HepG2 (cell line): ENCODE data around the gene STOML2. TPM values are rescaled to one million over a fixed set of nuclear protein-coding genes. Genes with fewer than 3 reads are reported as not detected.

Experiments used
- ATF2 ChIP-seq: sonication (generic); formaldehyde crosslinking; IDR thresholded peaks from 2 replicates; pipeline ENCODE4 v1.4.0; 2020; ENCODE audit warnings: missing genetic modification reagents
- DMAP1 ChIP-seq: IDR thresholded peaks from 2 replicates; pipeline ENCODE4 v1.6.1; 2016
- GATAD1 ChIP-seq: IDR thresholded peaks from 2 replicates; pipeline ENCODE4 v1.6.1; 2016; ENCODE audit warnings: missing genetic modification reagents, missing compliant biosample characterization
- MTF2 ChIP-seq: sonication (generic); formaldehyde crosslinking; IDR thresholded peaks from 2 replicates; pipeline ENCODE4 v1.5.0; 2020; ENCODE audit warnings: missing genetic modification reagents, borderline replicate concordance
- RARG ChIP-seq: sonication (generic); formaldehyde crosslinking; IDR thresholded peaks from 2 replicates; pipeline ENCODE4 v1.4.0; 2020; ENCODE audit warnings: low read depth, mild to moderate bottlenecking, missing genetic modification reagents
- REPIN1 ChIP-seq: sonication (generic); formaldehyde crosslinking; IDR thresholded peaks from 2 replicates; pipeline ENCODE4 v1.8.0; 2022; ENCODE audit warnings: missing genetic modification reagents, low read depth, mild to moderate bottlenecking, borderline replicate concordance
- SETDB1 ChIP-seq: sonication (generic); formaldehyde crosslinking; IDR thresholded peaks from 2 replicates; pipeline ENCODE4 v1.5.1; 2020; ENCODE audit warnings: missing genetic modification reagents, mild to moderate bottlenecking, borderline replicate concordance
- SMAD9 ChIP-seq: sonication (generic); formaldehyde crosslinking; IDR thresholded peaks from 2 replicates; pipeline ENCODE4 v1.5.1; 2020; ENCODE audit warnings: mild to moderate bottlenecking, missing genetic modification reagents
- SMARCE1 ChIP-seq: fragments of 450-650 bp; IDR thresholded peaks from 2 replicates; pipeline ENCODE4 v1.6.1; 2017; ENCODE audit warnings: borderline replicate concordance
- ZBTB43 ChIP-seq: sonication (generic); formaldehyde crosslinking; conservative IDR thresholded peaks from 2 replicates; pipeline ENCODE4 v1.4.0; 2020; ENCODE audit warnings: missing genetic modification reagents
- ZBTB7B ChIP-seq: sonication (generic); formaldehyde crosslinking; IDR thresholded peaks from 2 replicates; pipeline ENCODE4 v1.4.0; 2020; ENCODE audit warnings: missing genetic modification reagents
- ZNF460 ChIP-seq: sonication (generic); formaldehyde crosslinking; IDR thresholded peaks from 2 replicates; pipeline ENCODE4 v1.5.1; 2020; ENCODE audit warnings: missing genetic modification reagents, mild to moderate bottlenecking, borderline replicate concordance
- ZNF510 ChIP-seq: sonication (generic); formaldehyde crosslinking; IDR thresholded peaks from 2 replicates; pipeline ENCODE4 v1.4.0; 2020; ENCODE audit warnings: low read depth, mild to moderate bottlenecking, missing genetic modification reagents
- ZNF547 ChIP-seq: sonication (generic); formaldehyde crosslinking; IDR thresholded peaks from 2 replicates; pipeline ENCODE4 v1.5.1; 2020; ENCODE audit warnings: mild to moderate bottlenecking, missing genetic modification reagents
- ZNF564 ChIP-seq: sonication (generic); formaldehyde crosslinking; IDR thresholded peaks from 2 replicates; pipeline ENCODE4 v1.8.1; 2023; ENCODE audit warnings: mild to moderate bottlenecking, missing genetic modification reagents
- ZNF639 ChIP-seq: conservative IDR thresholded peaks from 2 replicates; pipeline ENCODE4 v1.6.1; 2018; ENCODE audit warnings: missing genetic modification reagents
- polyA plus RNA-seq, 8 experiments: library from polyadenylated mRNA; depleted of rRNA in 3 of 8; stranded (reverse) in 7 of 8; unstranded in 1 of 8; fragments of >200 nt; fragmentation: Illumina TruSeq in 4 of 8; extraction: Trizol in 4 of 8; gene quantifications; 2 replicates each; pipeline versions ENCODE4 v1.2.1 to v1.2.3, GENCODE V29; 2011 to 2016; ENCODE audit warnings: low read depth in 4 of 8, missing spikeins in 1 of 8, mixed read lengths in 1 of 8; ENCODE audit not compliant: insufficient read depth in 1 of 8
- total RNA-seq, 5 experiments: library from RNA; depleted of rRNA; stranded (reverse); fragments of >200 nt; fragmentation: Illumina TruSeq; extraction: Trizol; gene quantifications; 2 replicates each; pipeline ENCODE4 v1.2.3, GENCODE V29; 2016; ENCODE audit warnings: low read depth in 1 of 5
- TF ChIP-seq, protein P1 (sequence below): sonication (generic); formaldehyde crosslinking; IDR thresholded peaks from 2 replicates; pipeline ENCODE4 v1.8.0; 2022; ENCODE audit warnings: mild to moderate bottlenecking, missing genetic modification reagents, moderate library complexity
- TF ChIP-seq, protein P2 (sequence below): sonication (generic); formaldehyde crosslinking; IDR thresholded peaks from 2 replicates; pipeline ENCODE4 v1.5.1; 2020; ENCODE audit warnings: missing genetic modification reagents, mild to moderate bottlenecking, borderline replicate concordance
- TF ChIP-seq, protein P3 (sequence below): sonication (generic); formaldehyde crosslinking; IDR thresholded peaks from 2 replicates; pipeline ENCODE4 v1.8.1; 2022; ENCODE audit warnings: mild to moderate bottlenecking, missing genetic modification reagents
- TF ChIP-seq, protein P4 (sequence below): IDR thresholded peaks from 2 replicates; pipeline ENCODE4 v1.6.1; 2016; ENCODE audit warnings: low read depth

STOML2 gene
- total and polyA plus RNA-seq, 2 of the 13 experiments (the other 11 are each of a cell fraction or from before 2014, with no cell fraction given): 245 to 250 TPM

- TF ChIP-seq, protein P1, sequence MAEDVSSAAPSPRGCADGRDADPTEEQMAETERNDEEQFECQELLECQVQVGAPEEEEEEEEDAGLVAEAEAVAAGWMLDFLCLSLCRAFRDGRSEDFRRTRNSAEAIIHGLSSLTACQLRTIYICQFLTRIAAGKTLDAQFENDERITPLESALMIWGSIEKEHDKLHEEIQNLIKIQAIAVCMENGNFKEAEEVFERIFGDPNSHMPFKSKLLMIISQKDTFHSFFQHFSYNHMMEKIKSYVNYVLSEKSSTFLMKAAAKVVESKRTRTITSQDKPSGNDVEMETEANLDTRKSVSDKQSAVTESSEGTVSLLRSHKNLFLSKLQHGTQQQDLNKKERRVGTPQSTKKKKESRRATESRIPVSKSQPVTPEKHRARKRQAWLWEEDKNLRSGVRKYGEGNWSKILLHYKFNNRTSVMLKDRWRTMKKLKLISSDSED (CRISPR knock-in tag): no peak
- TF ChIP-seq ZBTB7B (CRISPR knock-in tag): 0 out of 2 replicates have a peak, but pooled peaks have one; percentile 19
- TF ChIP-seq ATF2: 0 out of 2 replicates have a peak, but pooled peaks have one; percentile 13
- TF ChIP-seq SMAD9 (CRISPR knock-in tag): no peak
- TF ChIP-seq ZNF564 (CRISPR knock-in tag): no peak
- no peak for TF ChIP-seq ZNF639
- TF ChIP-seq RARG: no peak
- TF ChIP-seq, protein P2, sequence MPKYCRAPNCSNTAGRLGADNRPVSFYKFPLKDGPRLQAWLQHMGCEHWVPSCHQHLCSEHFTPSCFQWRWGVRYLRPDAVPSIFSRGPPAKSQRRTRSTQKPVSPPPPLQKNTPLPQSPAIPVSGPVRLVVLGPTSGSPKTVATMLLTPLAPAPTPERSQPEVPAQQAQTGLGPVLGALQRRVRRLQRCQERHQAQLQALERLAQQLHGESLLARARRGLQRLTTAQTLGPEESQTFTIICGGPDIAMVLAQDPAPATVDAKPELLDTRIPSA (CRISPR knock-in tag): no peak; the same call in 1 of the 2 replicates
- TF ChIP-seq, protein P3, sequence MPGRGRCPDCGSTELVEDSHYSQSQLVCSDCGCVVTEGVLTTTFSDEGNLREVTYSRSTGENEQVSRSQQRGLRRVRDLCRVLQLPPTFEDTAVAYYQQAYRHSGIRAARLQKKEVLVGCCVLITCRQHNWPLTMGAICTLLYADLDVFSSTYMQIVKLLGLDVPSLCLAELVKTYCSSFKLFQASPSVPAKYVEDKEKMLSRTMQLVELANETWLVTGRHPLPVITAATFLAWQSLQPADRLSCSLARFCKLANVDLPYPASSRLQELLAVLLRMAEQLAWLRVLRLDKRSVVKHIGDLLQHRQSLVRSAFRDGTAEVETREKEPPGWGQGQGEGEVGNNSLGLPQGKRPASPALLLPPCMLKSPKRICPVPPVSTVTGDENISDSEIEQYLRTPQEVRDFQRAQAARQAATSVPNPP (CRISPR knock-in tag): 0 out of 2 replicates have a peak, but pooled peaks have one; percentile 0
- no peak for TF ChIP-seq SMARCE1
- no peak for TF ChIP-seq ZNF510 (CRISPR knock-in tag)
- TF ChIP-seq DMAP1: no peak
- no peak for TF ChIP-seq ZNF460
- no peak for TF ChIP-seq REPIN1 (CRISPR knock-in tag)
- TF ChIP-seq ZBTB43: no peak
- TF ChIP-seq, protein P4, sequence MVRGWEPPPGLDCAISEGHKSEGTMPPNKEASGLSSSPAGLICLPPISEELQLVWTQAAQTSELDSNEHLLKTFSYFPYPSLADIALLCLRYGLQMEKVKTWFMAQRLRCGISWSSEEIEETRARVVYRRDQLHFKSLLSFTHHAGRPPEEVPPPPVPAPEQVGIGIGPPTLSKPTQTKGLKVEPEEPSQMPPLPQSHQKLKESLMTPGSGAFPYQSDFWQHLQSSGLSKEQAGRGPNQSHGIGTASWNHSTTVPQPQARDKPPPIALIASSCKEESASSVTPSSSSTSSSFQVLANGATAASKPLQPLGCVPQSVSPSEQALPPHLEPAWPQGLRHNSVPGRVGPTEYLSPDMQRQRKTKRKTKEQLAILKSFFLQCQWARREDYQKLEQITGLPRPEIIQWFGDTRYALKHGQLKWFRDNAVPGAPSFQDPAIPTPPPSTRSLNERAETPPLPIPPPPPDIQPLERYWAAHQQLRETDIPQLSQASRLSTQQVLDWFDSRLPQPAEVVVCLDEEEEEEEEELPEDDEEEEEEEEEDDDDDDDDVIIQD: no peak
- no peak for TF ChIP-seq MTF2 (CRISPR knock-in tag)
- TF ChIP-seq GATAD1: peak; percentile 40; the same call in 1 of the 2 replicates
- no peak for TF ChIP-seq SETDB1 (CRISPR knock-in tag)
- no peak; the same call in 1 of the 2 replicates for TF ChIP-seq ZNF547 (CRISPR knock-in tag)
Measured at GRCh38 chr9:35072461-35073278, 30.3 kb downstream of the STOML2 start, which contains the start of gene VCP (continued).
